Measurements from ENCODE around the gene RNF39. TPM values are rescaled to one million over a fixed set of nuclear protein-coding genes. Genes with fewer than 3 reads are reported as not detected.

The RNF39 gene
- total and polyA plus RNA-seq, 2 of the 13 experiments (the other 11 are each of a cell fraction or from before 2014, with no cell fraction given): 0.13 to 1.8 TPM

DNA sequence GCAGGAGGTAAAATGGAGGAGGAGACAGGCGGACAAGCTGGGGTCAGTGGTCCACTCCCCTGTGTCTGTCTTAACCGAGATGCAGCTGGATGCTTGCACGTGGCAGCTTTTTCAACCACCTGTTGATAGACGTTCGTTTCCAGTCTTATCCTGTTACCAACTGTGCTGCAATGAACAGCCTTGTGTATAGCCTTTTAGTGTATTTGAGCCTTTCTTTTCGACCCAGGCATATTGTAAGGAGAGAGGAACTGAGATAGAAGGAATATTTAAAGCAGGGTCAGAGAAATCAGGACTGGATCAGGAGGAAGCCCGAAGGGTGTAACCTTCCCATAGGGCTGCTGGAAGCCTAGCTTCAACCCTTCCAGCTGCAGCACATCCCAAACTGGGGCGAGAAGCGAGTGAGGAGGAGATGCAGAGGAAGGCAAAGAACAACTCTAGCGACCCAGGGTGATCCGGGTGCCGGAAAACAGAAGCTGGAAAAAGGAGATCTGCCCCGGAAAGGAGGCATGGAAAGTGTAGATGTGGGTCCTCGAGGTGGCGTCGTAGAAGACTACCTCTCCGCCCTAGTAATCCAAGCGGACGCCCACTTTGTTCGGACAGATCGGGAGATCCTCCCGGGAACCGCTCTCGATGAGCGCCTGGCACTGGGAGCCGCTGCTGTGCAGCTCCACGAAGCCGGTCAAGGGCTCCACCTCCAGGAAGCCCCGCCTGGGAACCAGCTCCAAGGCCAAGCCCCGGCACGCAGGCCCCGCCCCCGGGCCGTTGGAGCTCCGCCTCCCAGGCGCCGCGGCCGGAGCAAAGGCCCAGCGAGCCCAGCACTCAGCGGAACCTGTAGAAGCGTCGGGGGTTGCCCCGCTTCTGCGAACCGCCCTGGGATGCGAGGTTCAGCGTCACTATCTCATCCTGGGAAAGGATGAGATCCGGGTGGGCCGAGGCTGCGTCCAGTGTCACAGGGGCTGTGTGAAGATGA lies 26.2 kb upstream of the RNF39 start (continued):
- TF ChIP-seq ZNF142 (CRISPR knock-in tag; IDR thresholded peaks at IDR 0.05): 0 out of 2 replicates have a peak, but pooled peaks have one; percentile 45
- no peak for TF ChIP-seq ATAD3A (CRISPR knock-in tag; IDR thresholded peaks at IDR 0.05)
- no peak for TF ChIP-seq ZSCAN12 (CRISPR knock-in tag; IDR thresholded peaks at IDR 0.05)
- peak; percentile 62 for TF ChIP-seq PTBP1 (IDR thresholded peaks at IDR 0.05; ENCODE audit: low read depth, low read length, poor library complexity, severe bottlenecking)
- TF ChIP-seq NR2F6 (IDR thresholded peaks at IDR 0.05): no peak
- peak; percentile 68 for TF ChIP-seq NR2F6 (CRISPR knock-in tag; IDR thresholded peaks at IDR 0.05)
- TF ChIP-seq ZNF672 (CRISPR knock-in tag; IDR thresholded peaks at IDR 0.05): no peak
- 0 out of 2 replicates have a peak, but pooled peaks have one; percentile 20 for TF ChIP-seq GLI4 (CRISPR knock-in tag; IDR thresholded peaks at IDR 0.05; ENCODE audit: borderline replicate concordance)
- peak; percentile 82; the same call in 1 of the 2 replicates for TF ChIP-seq ZNF20 (CRISPR knock-in tag; IDR thresholded peaks at IDR 0.05)
- peak; percentile 97; the same call in 1 of the 2 replicates for TF ChIP-seq ZNF343 (CRISPR knock-in tag; IDR thresholded peaks at IDR 0.05)
- peak; percentile 74; the same call in 1 of the 2 replicates for TF ChIP-seq AFF4 (CRISPR knock-in tag; IDR thresholded peaks at IDR 0.05)
- TF ChIP-seq ZNF615 (CRISPR knock-in tag; IDR thresholded peaks at IDR 0.05; ENCODE audit: borderline replicate concordance): no peak
- peak; percentile 64; the same call in 1 of the 2 replicates for TF ChIP-seq ZNF891 (CRISPR knock-in tag; IDR thresholded peaks at IDR 0.05)
- TF ChIP-seq KDM4B (CRISPR knock-in tag; IDR thresholded peaks at IDR 0.05): peak; percentile 23; the same call in 1 of the 2 replicates
- TF ChIP-seq SP1 (IDR thresholded peaks at IDR 0.05): no peak
- peak; percentile 63 for TF ChIP-seq SP1 (CRISPR knock-in tag; IDR thresholded peaks at IDR 0.05)
- peak; percentile 68; the same call in 1 of the 2 replicates for TF ChIP-seq NFKB2 (CRISPR knock-in tag; IDR thresholded peaks at IDR 0.05; ENCODE audit: borderline replicate concordance)
- peak; percentile 76 for TF ChIP-seq ZKSCAN8 (CRISPR knock-in tag; IDR thresholded peaks at IDR 0.05; ENCODE audit: borderline replicate concordance)
- TF ChIP-seq AGO2 (optimal IDR thresholded peaks at IDR 0.05; ENCODE audit: low read depth, low read length): no peak
- peak; percentile 35; the same call in 1 of the 2 replicates for TF ChIP-seq ZNF550 (CRISPR knock-in tag; IDR thresholded peaks at IDR 0.05; ENCODE audit: borderline replicate concordance)

Measured in HepG2 (cell line).